ENCODE measurements around the gene MPG. TPM values are rescaled to one million over a fixed set of nuclear protein-coding genes. Genes with fewer than 3 reads are reported as not detected.

The MPG gene
- total RNA-seq, 1 experiment from 2014 or later: 85.7 TPM

GRCh38 chr16:117379-118365 lies 39.6 kb downstream of the MPG start:
- Histone ChIP-seq H3K27ac (ENCODE audit: low read length) (no peak overlapping the region), H3K4me3 (ENCODE audit: low read depth in 2 of 2, low read length in 2 of 2) (no peak overlapping the region), H3K4me1 (ENCODE audit: control insufficient read depth, insufficient read depth, low read length) (no peaks in the 10 kb centered on the region; the same call in 1 of the 2 replicates), H3K9me3 (ENCODE audit: control insufficient read depth, insufficient read depth, low read depth, low read length) (no peaks in the 10 kb centered on the region), H3K27me3 (ENCODE audit: control insufficient read depth, insufficient read depth, low read length) (no peaks in the 10 kb centered on the region), H3K36me3 (ENCODE audit: control insufficient read depth, insufficient read depth, low read length) (peaks cover 12% of the 10 kb centered on the region)
- intact Hi-C loops (cut with micrococcal nuclease; ENCODE audit: unreplicated experiment) (no loop called here), in situ Hi-C loops (cut with HindIII; ENCODE audit: low pct_unique_long_range_greater_than_20kb, low sequenced_read_pairs) (no loop called here)
- no peak for DNase-seq (ENCODE audit: low read depth, low spot score)
- peak; percentile 89 for ATAC-seq
- TF ChIP-seq TCF7L2 (IDR thresholded peaks at IDR 0.05; ENCODE audit: low read depth, low read length) (no peak), SIN3A (IDR thresholded peaks at IDR 0.05; ENCODE audit: borderline replicate concordance, insufficient read depth, low read depth, low read length) (no peak), POLR2AphosphoS5 (IDR thresholded peaks at IDR 0.05; ENCODE audit: low read depth, low read length) (no peak), REST (IDR thresholded peaks at IDR 0.05; ENCODE audit: insufficient read depth in 1 of 2, low read depth in 2 of 2, low read length in 1 of 2) (no peak), CTCF (IDR thresholded peaks at IDR 0.05) (peak; percentile 88)
- no TSS peak for BruUV-seq (replicated peaks)
- ChIA-PET CTCF (interaction anchor here (0.6 to 1.8 kb wide), 5 partner anchors 10 to 122 kb away, joined by 3 to 8 read pairs (median 4); no protein-coding TSS in a partner anchor), POLR2A (no interaction called here)

- ChIA-PET CTCF (no interaction called here), POLR2A (interaction anchor here (0.7 kb wide), 1 partner anchor 24 kb away, joined by 3 read pairs; no protein-coding TSS in a partner anchor)
- intact Hi-C loops (cut with micrococcal nuclease; ENCODE audit: unreplicated experiment) (no loop called here), in situ Hi-C loops (cut with HindIII; ENCODE audit: low pct_unique_long_range_greater_than_20kb, low sequenced_read_pairs) (no loop called here)
- H3K4me1 ChIP-seq (ENCODE audit: control insufficient read depth, insufficient read depth, low read length): no peaks in the 10 kb centered on the region; the same call in 1 of the 2 replicates
- no peak overlapping the region for H3K27ac ChIP-seq (ENCODE audit: low read length)
- H3K27me3 ChIP-seq (ENCODE audit: control insufficient read depth, insufficient read depth, low read length): no peaks in the 10 kb centered on the region
- ATAC-seq: no peak
- peaks cover 11% of the 10 kb centered on the region for H3K36me3 ChIP-seq (ENCODE audit: control insufficient read depth, insufficient read depth, low read length)
- H3K9me3 ChIP-seq (ENCODE audit: control insufficient read depth, insufficient read depth, low read depth, low read length): no peaks in the 10 kb centered on the region
- no TSS peak for BruUV-seq (replicated peaks)
- DNase-seq (ENCODE audit: low read depth, low spot score): no peak
- TF ChIP-seq POLR2AphosphoS5 (IDR thresholded peaks at IDR 0.05; ENCODE audit: low read depth, low read length) (no peak), REST (IDR thresholded peaks at IDR 0.05; ENCODE audit: insufficient read depth in 1 of 2, low read depth in 2 of 2, low read length in 1 of 2) (no peak), SIN3A (IDR thresholded peaks at IDR 0.05; ENCODE audit: borderline replicate concordance, insufficient read depth, low read depth, low read length) (no peak), TCF7L2 (IDR thresholded peaks at IDR 0.05; ENCODE audit: low read depth, low read length) (no peak), CTCF (IDR thresholded peaks at IDR 0.05) (no peak)
- H3K4me3 ChIP-seq (ENCODE audit: low read depth in 2 of 2, low read length in 2 of 2): no peak overlapping the region
Observed at GRCh38 chr16:118857-119256, 40.8 kb downstream of the MPG start.
